Right lobe of liver (tissue), 6 donors: ENCODE results near the gene EOGT. TPM values are rescaled to one million over a fixed set of nuclear protein-coding genes. Genes with fewer than 3 reads are reported as not detected.

Experiments used
- ATAC-seq, 4 donors: fragments of 200-7000 bp; cut with Tn5 transposase; one replicate each; pipeline ENCODE4 v1.9.1; 2020; ENCODE audit warnings: mild to moderate bottlenecking in 4 of 4, moderate library complexity in 4 of 4
- DNase-seq, 3 donors: peaks; one replicate each; pipeline ENCODE4 v3.0.0-alpha.2; 2020
- H3K27ac ChIP-seq, 3 donors: fragments of 200-600 bp; one replicate each; pipeline ENCODE4 v1.8.0; 2022
- H3K27me3 ChIP-seq, 2 donors: fragments of 200-600 bp; one replicate each; pipeline ENCODE4 v1.8.0; 2022
- H3K36me3 ChIP-seq, 4 donors: fragments of 200-600 bp; sonication (generic) in 1 of 4; one replicate each; pipeline versions ENCODE4 v1.5.1 to v1.8.0; 2017 to 2022; ENCODE audit warnings: control low read depth in 1 of 4
- H3K4me1 ChIP-seq, 4 donors: fragments of 200-600 bp; sonication (generic) in 1 of 4; one replicate each; pipeline versions ENCODE4 v1.5.1 to v1.8.0; 2017 to 2022; ENCODE audit warnings: control low read depth in 1 of 4
- H3K4me3 ChIP-seq, 3 donors: fragments of 200-600 bp; one replicate each; pipeline ENCODE4 v1.8.0; 2022
- H3K9me3 ChIP-seq, 4 donors: fragments of 200-600 bp; sonication (generic) in 1 of 4; one replicate each; pipeline versions ENCODE4 v1.5.1 to v1.8.0; 2017 to 2022; ENCODE audit warnings: control low read depth in 1 of 4
- POLR2A ChIP-seq: fragments of 450-650 bp; IDR thresholded peaks from one replicate; pipeline ENCODE4 v1.6.1; 2017; ENCODE audit warnings: antibody characterized with exemption, mild to moderate bottlenecking
- WGBS: methylation state at CpG from one replicate; pipeline ENCODE4 v1.1.6; 2018; ENCODE audit warnings: low coverage, low lambda C conversion rate; ENCODE audit not compliant: insufficient coverage; ENCODE audit errors: missing lambda C conversion rate; 5-methylcytosine and 5-hydroxymethylcytosine counted together
- intact Hi-C, 2 donors: fragments of 100-400 bp; cut with DNase I; formaldehyde crosslinking; loops; one replicate each; pipeline versions ENCODE4 v1.11.2 to v1.14.1; 2022
- total RNA-seq, 6 experiments: library from RNA; depleted of rRNA in 2 of 6; stranded (reverse); fragments of >200 nt in 2 of 6; fragmentation: NEBNext Ultra II Directional in 3 of 6; extraction: Animal tissue kit (Norgen Biotek cat#: 25700) in 3 of 6; gene quantifications; one replicate each; pipeline versions ENCODE4 v1.1.0 to v1.2.4, GENCODE V29; 2016 to 2023
- TF ChIP-seq, protein P1 (sequence below), 4 donors: fragments of 200-600 bp in 3 of 4; fragments of 450-650 bp in 1 of 4; IDR thresholded peaks; one replicate each; pipeline versions ENCODE4 v1.5.1 to v1.8.0; 2016 to 2022; ENCODE audit warnings: antibody characterized with exemption in 4 of 4, mild to moderate bottlenecking in 2 of 4
- donor health status: DM: no; HTN: yes; CAD: no.
- donor health status: DM: no; HTN: no; CAD: no.
- donor health status: DM: no; HTN: no; CAD: no.
- donor health status: DM: no; HTN: yes; CAD: no.
- donor health status: DM: no; HTN: yes; CAD: no.

EOGT gene
- total RNA-seq, 6 experiments from 2014 or later = 3.4 to 8.7 (median 5.1) TPM

DNA sequence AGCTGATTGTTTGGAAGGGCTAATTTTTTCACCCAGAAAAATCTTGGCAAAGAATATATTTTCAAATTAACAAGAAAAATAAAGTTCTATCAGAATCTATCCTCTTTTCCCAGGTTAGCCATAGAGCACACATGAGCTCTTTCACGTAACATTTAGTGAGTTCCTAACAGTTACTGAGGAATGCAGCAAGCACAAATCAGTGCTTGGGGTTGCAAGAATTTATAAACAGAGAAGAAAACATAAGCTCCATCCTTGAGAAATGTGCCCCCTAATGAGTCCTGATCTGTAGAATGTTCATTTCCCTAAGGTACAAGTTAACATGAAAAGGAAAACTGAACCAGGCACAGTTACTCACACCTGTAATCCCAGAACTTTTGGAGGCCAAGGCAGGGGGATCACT is 13.9 kb downstream of the EOGT start:
- Histone ChIP-seq H3K9me3 (no peaks in the 10 kb centered on the region), H3K27me3 (no peaks in the 10 kb centered on the region), H3K4me3 (no peak overlapping the region), H3K36me3 (peaks cover 0 to 14% (median 4%) of the 10 kb centered on the region in 4 donors), H3K27ac (no peak overlapping the region), H3K4me1 (no peaks in the 10 kb centered on the region)
- DNase-seq = no peak
- 100% methylated on average over 1 of the region's 1 CpG for WGBS
- ATAC-seq = no peak
- intact Hi-C loops = no loop called here
- no peak for TF ChIP-seq POLR2A
- TF ChIP-seq, protein P1, sequence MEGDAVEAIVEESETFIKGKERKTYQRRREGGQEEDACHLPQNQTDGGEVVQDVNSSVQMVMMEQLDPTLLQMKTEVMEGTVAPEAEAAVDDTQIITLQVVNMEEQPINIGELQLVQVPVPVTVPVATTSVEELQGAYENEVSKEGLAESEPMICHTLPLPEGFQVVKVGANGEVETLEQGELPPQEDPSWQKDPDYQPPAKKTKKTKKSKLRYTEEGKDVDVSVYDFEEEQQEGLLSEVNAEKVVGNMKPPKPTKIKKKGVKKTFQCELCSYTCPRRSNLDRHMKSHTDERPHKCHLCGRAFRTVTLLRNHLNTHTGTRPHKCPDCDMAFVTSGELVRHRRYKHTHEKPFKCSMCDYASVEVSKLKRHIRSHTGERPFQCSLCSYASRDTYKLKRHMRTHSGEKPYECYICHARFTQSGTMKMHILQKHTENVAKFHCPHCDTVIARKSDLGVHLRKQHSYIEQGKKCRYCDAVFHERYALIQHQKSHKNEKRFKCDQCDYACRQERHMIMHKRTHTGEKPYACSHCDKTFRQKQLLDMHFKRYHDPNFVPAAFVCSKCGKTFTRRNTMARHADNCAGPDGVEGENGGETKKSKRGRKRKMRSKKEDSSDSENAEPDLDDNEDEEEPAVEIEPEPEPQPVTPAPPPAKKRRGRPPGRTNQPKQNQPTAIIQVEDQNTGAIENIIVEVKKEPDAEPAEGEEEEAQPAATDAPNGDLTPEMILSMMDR (IDR thresholded peaks at IDR 0.05) = no peak

DNA sequence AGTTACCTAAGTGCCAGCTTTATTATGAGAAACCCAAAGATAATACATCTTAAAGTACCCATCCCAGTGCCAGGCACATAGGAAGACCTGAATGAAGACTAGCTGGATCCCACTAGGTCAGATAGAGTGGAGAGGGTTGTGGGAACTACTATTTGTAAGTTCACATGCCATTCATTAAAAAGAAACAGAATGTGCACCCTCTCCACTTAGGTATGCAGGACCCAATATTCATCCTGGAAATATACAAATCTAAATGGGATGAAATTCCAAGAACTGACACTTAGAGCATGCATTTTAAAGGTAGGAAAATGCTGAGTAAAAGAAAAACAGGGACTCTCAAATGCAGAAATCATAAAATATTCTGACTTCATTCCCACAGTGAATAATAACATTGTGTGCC is 14.3 kb downstream of the EOGT start:
- no peaks in the 10 kb centered on the region for H3K9me3 ChIP-seq
- no peak for DNase-seq
- ATAC-seq = no peak
- no peaks in the 10 kb centered on the region for H3K4me1 ChIP-seq
- no peak overlapping the region for H3K27ac ChIP-seq
- peaks cover 0 to 14% (median 4%) of the 10 kb centered on the region in 4 donors for H3K36me3 ChIP-seq
- intact Hi-C loops = no loop called here
- H3K27me3 ChIP-seq = no peaks in the 10 kb centered on the region
- TF ChIP-seq POLR2A = no peak
- TF ChIP-seq, protein P1 (IDR thresholded peaks at IDR 0.05) = no peak
- no peak overlapping the region for H3K4me3 ChIP-seq

DNA sequence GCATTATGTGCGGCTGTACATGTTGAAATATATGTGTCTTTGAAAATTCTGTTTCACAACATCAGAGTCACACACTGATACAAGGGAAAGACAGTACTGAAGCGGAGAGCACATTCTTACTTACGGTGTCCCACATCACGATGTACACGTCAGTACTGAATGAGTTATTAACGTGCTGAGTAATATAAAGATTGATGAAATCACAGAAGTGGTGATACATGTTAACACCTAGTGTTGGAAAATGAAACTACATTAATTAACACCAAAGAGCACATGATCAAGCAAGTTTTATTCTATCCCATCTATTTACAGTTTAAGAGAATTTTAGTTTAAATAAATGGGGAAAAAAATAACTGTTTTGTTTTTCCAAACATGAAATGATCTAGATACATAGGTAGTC is 15.6 kb downstream of the EOGT start:
- H3K36me3 ChIP-seq = peaks cover 0 to 11% (median 2%) of the 10 kb centered on the region in 4 donors
- intact Hi-C loops = no loop called here
- 53% methylated on average over 6 of the region's 6 CpGs for WGBS
- H3K4me1 ChIP-seq = no peaks in the 10 kb centered on the region
- no peak overlapping the region for H3K4me3 ChIP-seq
- ATAC-seq (no peak), DNase-seq (no peak)
- H3K9me3 ChIP-seq = no peaks in the 10 kb centered on the region
- TF ChIP-seq, protein P1 (IDR thresholded peaks at IDR 0.05) = no peak
- TF ChIP-seq POLR2A = no peak
- H3K27ac ChIP-seq = no peak overlapping the region
- no peaks in the 10 kb centered on the region for H3K27me3 ChIP-seq

DNA sequence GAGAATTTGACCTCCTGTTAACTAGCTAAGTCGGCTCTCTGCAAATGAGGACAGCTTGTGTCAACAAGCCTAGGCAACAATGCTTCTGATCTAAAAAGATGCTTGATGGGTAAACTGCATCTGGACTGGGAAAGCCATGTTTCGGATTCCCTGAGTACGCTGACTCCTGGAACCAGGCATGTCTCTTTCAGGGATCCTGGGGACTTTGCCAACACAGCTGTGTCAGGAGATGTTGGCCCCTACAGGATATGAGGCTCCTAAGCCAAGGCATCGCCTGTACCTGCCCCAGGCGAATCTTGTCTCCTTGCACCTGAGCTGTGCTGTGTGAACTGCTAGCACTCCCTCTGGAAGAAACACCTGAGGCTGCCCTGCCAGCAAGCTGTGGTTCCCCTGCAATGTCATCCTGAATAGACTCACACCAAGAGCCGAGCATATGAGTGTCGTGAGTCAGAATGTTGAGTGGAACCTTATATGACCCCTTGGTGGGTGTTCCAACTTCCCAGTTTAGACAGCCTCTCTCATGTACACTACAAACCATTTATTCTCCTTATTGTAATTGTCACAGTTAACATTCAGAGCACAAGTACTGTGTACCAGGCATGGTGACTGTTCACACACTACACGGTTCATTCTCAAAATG is 17.0 kb downstream of the EOGT start:
- 78% methylated on average over 4 of the region's 8 CpGs for WGBS

More for the DNA sequence above, 17.0 kb downstream of the EOGT start:
- no peak for DNase-seq
- TF ChIP-seq, protein P1 (IDR thresholded peaks at IDR 0.05) = no peak
- TF ChIP-seq POLR2A = no peak
- H3K4me1 ChIP-seq = no peaks in the 10 kb centered on the region
- no peaks in the 10 kb centered on the region for H3K27me3 ChIP-seq
- no peak overlapping the region for H3K27ac ChIP-seq
- no peak for ATAC-seq
- peaks cover 0 to 6% (median 2%) of the 10 kb centered on the region in 4 donors for H3K36me3 ChIP-seq
- no peaks in the 10 kb centered on the region for H3K9me3 ChIP-seq
- no peak overlapping the region for H3K4me3 ChIP-seq
- intact Hi-C loops = no loop called here
